Amniotic stem cell (primary cell): Measurements from ENCODE around the gene NDRG2.

Experiments
- DNase-seq: peaks from one replicate; lab custom pipeline; 2025; lab: John Stamatoyannopoulos, UW

The NDRG2 gene

GRCh38 chr14:20970647-20970982 lies 54.2 kb downstream of the NDRG2 start:
- DNase-seq, result no peak

- no peak for DNase-seq
Measured at GRCh38 chr14:20969336-20969735, 55.5 kb downstream of the NDRG2 start.
